CD14-positive monocyte (primary cell): Measurements from ENCODE around the gene DEAF1. TPM values are rescaled to one million over a fixed set of nuclear protein-coding genes. Genes with fewer than 3 reads are reported as not detected.
"Not testable (repeated sequence)": the region's sequence is repeated elsewhere in the genome, so short reads cannot be mapped to it uniquely, and the experiment has no call there.

Source experiments
- DNase-seq, 3 donors: peaks; one replicate each; pipeline ENCODE4 v3.0.0-alpha.2; 2011 to 2022
- H2AFZ ChIP-seq: 2 replicates; pipeline ENCODE4 v1.6.0; 2012; ENCODE audit warnings: mild to moderate bottlenecking, low read depth, low read length, inconsistent platforms; ENCODE audit not compliant: insufficient read depth, poor library complexity, severe bottlenecking
- H3K27ac ChIP-seq, 2 donors: 1 replicate in 1 of 2; 2 replicates in 1 of 2; pipeline ENCODE4 v1.5.1; 2012 to 2013; ENCODE audit warnings: low read length in 2 of 2, control low read depth in 1 of 2, inconsistent platforms in 1 of 2, low read depth in 1 of 2, mild to moderate bottlenecking in 1 of 2
- H3K27me3 ChIP-seq, 2 donors: one replicate each; pipeline versions ENCODE4 v1.6.0 to v1.6.1; 2011 to 2013; ENCODE audit warnings: low read length in 2 of 2; ENCODE audit not compliant: control insufficient read depth in 2 of 2, insufficient read depth in 2 of 2
- H3K36me3 ChIP-seq, 2 donors: replicated peaks in 1 of 2; 1 replicate in 1 of 2; 2 replicates in 1 of 2; pipeline versions ENCODE4 v1.5.1 to v1.6.1; 2012 to 2013; ENCODE audit warnings: low read length in 2 of 2, control low read depth in 1 of 2, inconsistent platforms in 1 of 2, mild to moderate bottlenecking in 1 of 2; ENCODE audit not compliant: insufficient read depth in 2 of 2, control insufficient read depth in 1 of 2
- H3K4me1 ChIP-seq, 2 donors: 1 replicate in 1 of 2; 2 replicates in 1 of 2; pipeline versions ENCODE4 v1.5.1 to v1.6.1; 2012 to 2013; ENCODE audit warnings: low read length in 2 of 2, control low read depth in 1 of 2, inconsistent platforms in 1 of 2, mild to moderate bottlenecking in 1 of 2, moderate library complexity in 1 of 2; ENCODE audit not compliant: insufficient read depth in 2 of 2, control insufficient read depth in 1 of 2
- H3K4me2 ChIP-seq: replicated peaks from 2 replicates; pipeline ENCODE3; 2012; ENCODE audit warnings: low read length, moderate library complexity, mild to moderate bottlenecking; ENCODE audit not compliant: poor library complexity, severe bottlenecking; ENCODE audit errors: extremely low read depth
- H3K4me3 ChIP-seq, 3 experiments: fragments of 200-600 bp in 1 of 3; sonication (generic) in 1 of 3; replicated peaks in 1 of 3; 1 replicate in 2 of 3; 2 replicates in 1 of 3; pipeline ENCODE4 v1.5.1; 2011 to 2013; ENCODE audit warnings: low read length in 3 of 3, mild to moderate bottlenecking in 3 of 3, control low read depth in 2 of 3, low read depth in 2 of 3, inconsistent platforms in 1 of 3, moderate library complexity in 1 of 3
- H3K79me2 ChIP-seq: 2 replicates; pipeline ENCODE4 v1.6.0; 2012; ENCODE audit warnings: mild to moderate bottlenecking, control low read depth, inconsistent platforms, low read length, moderate library complexity; ENCODE audit not compliant: insufficient read depth
- H3K9ac ChIP-seq: 2 replicates; pipeline ENCODE4 v1.6.0; 2017; ENCODE audit warnings: low read length, mild to moderate bottlenecking; ENCODE audit not compliant: insufficient read depth, poor library complexity, severe bottlenecking
- H3K9me3 ChIP-seq, 2 donors: replicated peaks in 1 of 2; 1 replicate in 1 of 2; 2 replicates in 1 of 2; pipeline versions ENCODE4 v1.5.1 to v1.6.1; 2012 to 2013; ENCODE audit warnings: low read length in 2 of 2, control low read depth in 1 of 2; ENCODE audit not compliant: control insufficient read depth in 1 of 2, insufficient read depth in 1 of 2
- H4K20me1 ChIP-seq: 2 replicates; pipeline ENCODE4 v1.6.0; 2012; ENCODE audit warnings: mild to moderate bottlenecking, low read length, control low read depth, moderate library complexity; ENCODE audit not compliant: insufficient read depth
- H3K27ac Mint-ChIP-seq, 7 donors: one replicate each; pipeline ENCODE4 v1.8.0; 2020; ENCODE audit warnings: mild to moderate bottlenecking in 7 of 7, mixed read lengths in 7 of 7, moderate library complexity in 6 of 7, inconsistent platforms in 2 of 7
- H3K27me3 Mint-ChIP-seq, 3 donors: one replicate each; pipeline ENCODE4 v1.8.0; 2021 to 2022; ENCODE audit warnings: low read depth in 3 of 3, mild to moderate bottlenecking in 3 of 3, mixed read lengths in 3 of 3, moderate library complexity in 3 of 3, inconsistent platforms in 1 of 3
- H3K36me3 Mint-ChIP-seq, 2 donors: one replicate each; pipeline ENCODE4 v1.8.0; 2020; ENCODE audit warnings: mixed read lengths in 2 of 2, inconsistent platforms in 1 of 2, mild to moderate bottlenecking in 1 of 2
- H3K4me1 Mint-ChIP-seq: one replicate; pipeline ENCODE4 v1.8.0; 2020; ENCODE audit warnings: mild to moderate bottlenecking, mixed read lengths
- H3K4me3 Mint-ChIP-seq, 2 donors: one replicate each; pipeline ENCODE4 v1.8.0; 2020; ENCODE audit warnings: mild to moderate bottlenecking in 2 of 2, mixed read lengths in 2 of 2, moderate library complexity in 1 of 2
- H3K9me3 Mint-ChIP-seq, 7 donors: one replicate each; pipeline ENCODE4 v1.8.0; 2020 to 2022; ENCODE audit warnings: mixed read lengths in 7 of 7, mild to moderate bottlenecking in 6 of 7, moderate library complexity in 6 of 7, inconsistent platforms in 2 of 7
- CTCF ChIP-seq: fragments of 200-600 bp; IDR thresholded peaks from one replicate; pipeline ENCODE4 v1.8.0; 2022; ENCODE audit warnings: antibody characterized with exemption, mild to moderate bottlenecking
- WGBS: methylation state at CpG from one replicate; pipeline ENCODE4 v1.1.5; 2013; ENCODE audit warnings: missing lambda C conversion rate; ENCODE audit not compliant: insufficient coverage; 5-methylcytosine and 5-hydroxymethylcytosine counted together
- intact Hi-C, 2 donors: fragments of 100-400 bp; cut with micrococcal nuclease; formaldehyde crosslinking; loops; one replicate each; pipeline versions ENCODE4 v1.15.0 to v1.15.1; 2023
- polyA plus RNA-seq, 3 donors: library from polyadenylated mRNA; depleted of rRNA in 1 of 3; unstranded in 2 of 3; stranded (reverse) in 1 of 3; fragments of 300-500 nt in 2 of 3; fragments of >200 nt in 1 of 3; fragmentation: Illumina TruSeq in 2 of 3; gene quantifications; 1 replicate in 2 of 3; 2 replicates in 1 of 3; pipeline ENCODE4 v1.2.3, GENCODE V29; 2012 to 2021

The DEAF1 gene
- polyA plus RNA-seq, 3 donors = 18.0 to 22.3 (median 22.2) TPM

GRCh38 chr11:690244-690643 lies 4.8 kb downstream of the DEAF1 start:
- H3K36me3 ChIP-seq = peaks cover 35 to 58% of the 10 kb centered on the region in 2 donors

GRCh38 chr11:689625-690024 lies 5.4 kb downstream of the DEAF1 start:
- Histone ChIP-seq H3K27ac (no peak overlapping the region), H3K9me3 (no peaks in the 10 kb centered on the region), H3K79me2 (peaks cover 34% of the 10 kb centered on the region), H3K4me1 (peaks cover 14 to 15% of the 10 kb centered on the region in 2 donors), H3K4me3 (no peak overlapping the region), H3K4me2 (no peak overlapping the region), H3K9ac (no peak overlapping the region), H4K20me1 (peaks cover 27% of the 10 kb centered on the region), H2AFZ (no peak overlapping the region), H3K36me3 (peaks cover 41 to 65% of the 10 kb centered on the region in 2 donors), H3K27me3 (no peaks in the 10 kb centered on the region)
- peaks cover 0 to 1% (median 0%) of the 10 kb centered on the region in 7 donors for H3K9me3 Mint-ChIP-seq
- H3K27me3 Mint-ChIP-seq = peaks cover 0 to 8% (median 5%) of the 10 kb centered on the region in 3 donors
- no peak for TF ChIP-seq CTCF
- peaks cover 17% of the 10 kb centered on the region for H3K4me1 Mint-ChIP-seq
- WGBS = 60% methylated on average over 7 of the region's 7 CpGs
- intact Hi-C loops = loop anchor here in 1 of 2 donors (10.0 kb wide), 1 partner anchor 695 kb away; the partner anchor contains the start of gene BRSK2
- peaks cover 52 to 67% of the 10 kb centered on the region in 2 donors for H3K36me3 Mint-ChIP-seq
- no peak overlapping the region for H3K27ac Mint-ChIP-seq
- DNase-seq = no peak
- H3K4me3 Mint-ChIP-seq = no peak overlapping the region

More at GRCh38 chr11:690244-690643, 4.8 kb downstream of the DEAF1 start:
- not testable (repeated sequence) for H3K9me3 ChIP-seq, H3K4me2 ChIP-seq, H3K9ac ChIP-seq, H3K27ac ChIP-seq, H3K4me3 Mint-ChIP-seq, H2AFZ ChIP-seq, DNase-seq, H3K27me3 Mint-ChIP-seq, H3K4me3 ChIP-seq, H3K27me3 ChIP-seq, H3K27ac Mint-ChIP-seq, H3K9me3 Mint-ChIP-seq
- intact Hi-C loops = loop anchor here in 1 of 2 donors (10.0 kb wide), 1 partner anchor 695 kb away; the partner anchor contains the start of gene BRSK2
- Mint-ChIP-seq H3K36me3 (peaks cover 50 to 63% of the 10 kb centered on the region in 2 donors), H3K4me1 (peaks cover 17% of the 10 kb centered on the region)
- peaks cover 14 to 18% of the 10 kb centered on the region in 2 donors for H3K4me1 ChIP-seq
- peaks cover 27% of the 10 kb centered on the region for H4K20me1 ChIP-seq
- WGBS = 100% methylated on average over 2 of the region's 3 CpGs
- H3K79me2 ChIP-seq = peaks cover 34% of the 10 kb centered on the region
